ENCODE results near the gene CEP112.

CEP112 gene

DNA sequence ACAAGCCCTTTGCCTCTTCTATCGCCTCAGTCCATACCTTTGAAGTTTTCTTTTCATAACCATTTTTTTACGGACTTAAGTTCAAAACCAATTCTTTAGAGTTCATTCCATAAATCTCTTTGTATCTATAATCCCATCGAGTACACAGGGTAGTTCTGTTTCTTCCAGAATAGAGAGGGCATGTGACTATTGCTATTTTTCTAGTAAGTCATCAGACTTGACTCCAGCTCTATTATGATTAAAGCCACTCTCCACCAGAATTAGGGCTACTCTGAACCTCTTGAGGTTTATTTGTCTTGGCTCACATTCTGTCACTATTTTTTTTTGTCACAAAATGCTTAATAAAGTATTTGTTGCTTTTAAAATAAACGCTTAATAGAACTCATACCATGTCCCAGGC, 438.6 kb downstream of the CEP112 start:
- TF ChIP-seq, protein P1, sequence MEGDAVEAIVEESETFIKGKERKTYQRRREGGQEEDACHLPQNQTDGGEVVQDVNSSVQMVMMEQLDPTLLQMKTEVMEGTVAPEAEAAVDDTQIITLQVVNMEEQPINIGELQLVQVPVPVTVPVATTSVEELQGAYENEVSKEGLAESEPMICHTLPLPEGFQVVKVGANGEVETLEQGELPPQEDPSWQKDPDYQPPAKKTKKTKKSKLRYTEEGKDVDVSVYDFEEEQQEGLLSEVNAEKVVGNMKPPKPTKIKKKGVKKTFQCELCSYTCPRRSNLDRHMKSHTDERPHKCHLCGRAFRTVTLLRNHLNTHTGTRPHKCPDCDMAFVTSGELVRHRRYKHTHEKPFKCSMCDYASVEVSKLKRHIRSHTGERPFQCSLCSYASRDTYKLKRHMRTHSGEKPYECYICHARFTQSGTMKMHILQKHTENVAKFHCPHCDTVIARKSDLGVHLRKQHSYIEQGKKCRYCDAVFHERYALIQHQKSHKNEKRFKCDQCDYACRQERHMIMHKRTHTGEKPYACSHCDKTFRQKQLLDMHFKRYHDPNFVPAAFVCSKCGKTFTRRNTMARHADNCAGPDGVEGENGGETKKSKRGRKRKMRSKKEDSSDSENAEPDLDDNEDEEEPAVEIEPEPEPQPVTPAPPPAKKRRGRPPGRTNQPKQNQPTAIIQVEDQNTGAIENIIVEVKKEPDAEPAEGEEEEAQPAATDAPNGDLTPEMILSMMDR (IDR thresholded peaks at IDR 0.05; ENCODE audit: control insufficient read depth, extremely low read depth, insufficient read depth): no peak
- DNase-seq (ENCODE audit: low read depth): no peak
- H3K4me3 ChIP-seq (ENCODE audit: low read depth, low read length): no peak overlapping the region

DNA sequence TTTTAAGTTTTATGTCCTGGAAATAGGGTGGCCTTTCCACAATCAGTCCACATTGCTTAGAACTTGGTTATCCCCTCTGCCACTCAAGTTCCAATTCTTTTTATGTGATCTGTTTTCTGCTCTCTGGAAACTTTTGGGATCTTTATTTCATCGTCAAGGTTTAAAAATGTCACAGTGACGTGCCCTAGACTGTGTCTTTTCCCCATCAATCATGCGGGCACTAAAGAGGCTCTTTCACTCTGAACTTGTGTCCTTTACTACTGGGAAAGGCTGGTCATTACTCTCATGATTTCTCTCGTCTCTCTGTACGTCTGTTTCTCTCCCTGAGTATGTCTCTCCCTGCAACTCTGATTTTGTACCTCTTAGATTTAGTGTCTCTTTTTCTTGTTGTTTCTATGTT, 440.7 kb downstream of the CEP112 start:
- no peak for DNase-seq (ENCODE audit: low read depth)
- TF ChIP-seq, protein P1 (IDR thresholded peaks at IDR 0.05; ENCODE audit: control insufficient read depth, extremely low read depth, insufficient read depth): no peak
- no peak overlapping the region for H3K4me3 ChIP-seq (ENCODE audit: low read depth, low read length)

DNA sequence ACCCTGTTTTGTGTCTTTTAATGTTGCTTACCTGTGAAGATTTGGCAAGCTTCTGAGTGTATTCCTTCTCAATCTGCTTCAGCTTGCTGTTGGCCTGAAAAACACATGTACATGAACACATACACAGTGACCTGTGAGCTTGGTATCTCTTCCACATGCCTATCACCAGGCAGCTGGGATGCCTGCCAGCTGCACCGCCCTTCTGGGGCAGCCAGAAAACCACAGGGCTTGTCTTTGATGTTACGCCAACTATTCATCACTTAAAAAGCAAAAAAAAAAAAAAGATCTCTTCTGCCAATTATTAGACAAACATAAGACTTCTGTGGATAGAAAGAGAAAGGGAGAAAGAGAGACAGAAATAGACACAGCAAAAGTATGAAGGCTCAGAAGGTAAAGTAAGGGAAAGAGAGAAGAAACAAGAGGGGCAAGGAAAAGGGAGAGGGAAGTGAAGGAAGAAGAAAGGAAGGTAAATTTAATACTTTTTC, 441.3 kb downstream of the CEP112 start:
- TF ChIP-seq, protein P1 (IDR thresholded peaks at IDR 0.05; ENCODE audit: control insufficient read depth, extremely low read depth, insufficient read depth): no peak
- peak; percentile 79 for DNase-seq (ENCODE audit: low read depth)
- H3K4me3 ChIP-seq (ENCODE audit: low read depth, low read length): no peak overlapping the region

DNA sequence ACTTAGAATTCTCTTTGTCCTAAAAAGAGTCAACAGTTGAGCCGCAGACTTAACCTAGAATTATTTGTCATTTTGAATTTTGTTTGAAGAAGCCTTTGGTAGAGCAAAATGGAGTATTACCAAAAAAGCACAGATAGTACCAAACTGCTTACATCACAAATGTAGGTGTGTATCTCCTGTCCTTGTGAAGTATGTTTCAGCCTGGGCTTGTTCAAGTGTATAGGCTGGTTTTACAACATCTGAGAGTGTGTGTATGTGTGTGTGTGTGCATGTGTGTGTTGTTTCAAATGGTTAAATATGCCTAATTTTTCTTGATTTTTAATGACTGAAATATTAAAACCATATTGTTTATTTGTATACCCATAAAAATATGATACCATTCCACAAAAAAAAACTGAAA, 441.8 kb downstream of the CEP112 start:
- DNase-seq (ENCODE audit: low read depth): no peak
- no peak overlapping the region for H3K4me3 ChIP-seq (ENCODE audit: low read depth, low read length)
- TF ChIP-seq, protein P1 (IDR thresholded peaks at IDR 0.05; ENCODE audit: control insufficient read depth, extremely low read depth, insufficient read depth): no peak

DNA sequence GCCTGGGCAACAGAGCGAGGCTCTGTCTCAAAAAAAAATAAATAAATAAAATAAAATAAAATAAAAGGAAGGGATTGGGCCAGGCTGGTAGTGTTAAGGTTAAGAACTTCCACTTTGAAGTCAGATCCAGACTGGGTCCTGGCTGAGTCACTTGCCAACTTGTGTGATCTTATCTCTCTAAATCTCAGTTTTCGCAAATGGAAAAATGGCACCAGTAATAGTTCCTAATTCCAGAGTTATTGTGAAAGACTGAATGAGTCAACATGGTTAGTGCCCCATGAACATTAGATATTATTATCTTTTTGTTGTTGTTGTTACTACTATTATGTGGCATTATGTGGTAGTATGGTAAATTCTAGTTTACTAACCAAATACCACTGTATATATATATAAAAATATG, 442.5 kb downstream of the CEP112 start:
- no peak for DNase-seq (ENCODE audit: low read depth)
- TF ChIP-seq, protein P1 (IDR thresholded peaks at IDR 0.05; ENCODE audit: control insufficient read depth, extremely low read depth, insufficient read depth): no peak
- H3K4me3 ChIP-seq (ENCODE audit: low read depth, low read length): no peak overlapping the region

DNA sequence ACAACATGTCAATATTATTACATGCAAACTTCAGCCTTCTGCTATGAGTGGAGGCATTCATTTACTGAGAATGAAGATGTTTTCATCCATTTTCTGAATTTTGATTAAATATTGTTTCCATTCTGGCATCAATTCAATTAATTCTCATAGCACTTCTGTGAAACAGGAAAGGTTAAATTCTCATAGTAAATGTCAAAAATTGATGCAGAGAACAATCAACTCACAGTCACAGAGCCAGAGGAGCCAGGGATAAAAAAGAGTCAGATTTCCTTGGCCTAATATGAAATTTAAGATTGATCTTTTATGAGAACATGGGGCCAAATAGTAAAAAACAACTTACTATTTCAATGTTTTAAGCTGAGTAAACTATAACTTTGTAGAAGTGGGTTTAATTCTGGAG, 446.7 kb downstream of the CEP112 start:
- no peak overlapping the region for H3K4me3 ChIP-seq (ENCODE audit: low read depth, low read length)
- DNase-seq (ENCODE audit: low read depth): no peak
- TF ChIP-seq, protein P1 (IDR thresholded peaks at IDR 0.05; ENCODE audit: control insufficient read depth, extremely low read depth, insufficient read depth): no peak

DNA sequence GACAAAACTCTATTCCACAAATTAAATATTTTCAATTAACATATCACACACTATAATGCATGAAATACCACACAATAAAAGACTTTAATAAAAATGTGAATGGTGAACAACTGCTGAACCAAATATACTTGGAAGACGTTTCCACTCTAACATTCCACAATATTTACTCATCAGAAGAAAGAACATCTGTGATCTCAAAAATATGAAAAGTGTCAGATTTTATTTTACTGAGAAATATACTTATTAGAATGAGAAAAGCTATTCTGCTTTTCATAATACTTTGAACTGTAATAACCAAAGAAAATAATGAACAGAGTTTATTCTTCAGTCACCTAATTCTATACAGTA, 448.7 kb downstream of the CEP112 start:
- no peak overlapping the region for H3K4me3 ChIP-seq (ENCODE audit: low read depth, low read length)
- no peak for DNase-seq (ENCODE audit: low read depth)
- TF ChIP-seq, protein P1 (IDR thresholded peaks at IDR 0.05; ENCODE audit: control insufficient read depth, extremely low read depth, insufficient read depth): no peak
